Endothelial cell of umbilical vein (primary cell): Measurements from ENCODE around the gene MYRIP. TPM values are rescaled to one million over a fixed set of nuclear protein-coding genes. Genes with fewer than 3 reads are reported as not detected.

ENCODE experiments used
- BruUV-seq: library from RNA; stranded (reverse); fragments of 400-500 nt; replicated peaks from 2 replicates; lab custom pipeline; 2021; lab: Mats Ljungman, UMichigan
- CTCF ChIA-PET: fragments of 300-600, 350-600 bp; sonication (Branson Sonifier 250); formaldehyde crosslinking; loops from one replicate; lab custom pipeline; 2021; ENCODE audit warnings: antibody characterized with exemption, inconsistent platforms; lab: Charles Lee
- POLR2A ChIA-PET: fragments of 300-600, 350-600 bp; sonication (Branson Sonifier 250); formaldehyde crosslinking; loops from one replicate; lab custom pipeline; 2021; ENCODE audit warnings: antibody characterized with exemption, inconsistent platforms; lab: Charles Lee
- DNase-seq: peaks from one replicate; pipeline ENCODE4 v3.0.0-alpha.2; 2011; ENCODE audit warnings: low read depth, low spot score
- FAIRE-seq: peaks from 2 replicates; lab custom pipeline; 2011; peaks lifted over from hg19 to GRCh38; lab: Jason Lieb, UNC
- H2AFZ ChIP-seq: 2 replicates; pipeline ENCODE4 v1.6.0; 2012; ENCODE audit warnings: low read depth, low read length, control low read depth, inconsistent platforms
- H3K27ac ChIP-seq: 2 replicates; pipeline ENCODE4 v1.5.1; 2011; ENCODE audit warnings: low read depth, mild to moderate bottlenecking, control low read depth, low read length, moderate library complexity; ENCODE audit not compliant: insufficient read depth
- H3K27me3 ChIP-seq, 2 experiments: 2 replicates each; pipeline versions ENCODE4 v1.6.0 to v1.6.1; 2011; ENCODE audit warnings: low read length in 2 of 2, mixed read lengths in 1 of 2; ENCODE audit not compliant: control insufficient read depth in 2 of 2, insufficient read depth in 2 of 2
- H3K36me3 ChIP-seq, 2 experiments: 2 replicates in 1 of 2; 3 replicates in 1 of 2; pipeline ENCODE4 v1.5.1; 2011; ENCODE audit warnings: low read length in 2 of 2, mild to moderate bottlenecking in 1 of 2, moderate library complexity in 1 of 2; ENCODE audit not compliant: control insufficient read depth in 2 of 2, insufficient read depth in 2 of 2; ENCODE audit errors: extremely low read depth in 1 of 2
- H3K4me1 ChIP-seq: 3 replicates; pipeline ENCODE4 v1.5.1; 2011; ENCODE audit warnings: mild to moderate bottlenecking, low read length; ENCODE audit not compliant: control insufficient read depth, insufficient read depth; ENCODE audit errors: extremely low read depth
- H3K4me2 ChIP-seq: 2 replicates; pipeline ENCODE4 v1.6.1; 2011; ENCODE audit warnings: low read length, control low read depth, mixed read lengths; ENCODE audit not compliant: insufficient read depth
- H3K4me3 ChIP-seq, 3 experiments: fragments of 200-600 bp in 1 of 3; sonication (generic), shearing (Covaris generic) in 1 of 3; replicated peaks in 1 of 3; 2 replicates each; pipeline ENCODE4 v1.5.1; 2011 to 2016; ENCODE audit warnings: control low read depth in 3 of 3, low read length in 3 of 3, mild to moderate bottlenecking in 2 of 3, inconsistent platforms in 1 of 3, low read depth in 1 of 3, moderate library complexity in 1 of 3; ENCODE audit not compliant: insufficient read depth in 1 of 3
- H3K79me2 ChIP-seq: 2 replicates; pipeline ENCODE4 v1.6.0; 2012; ENCODE audit warnings: low read length, inconsistent platforms; ENCODE audit not compliant: control insufficient read depth, insufficient read depth
- H3K9ac ChIP-seq: replicated peaks from 2 replicates; pipeline ENCODE3; 2011; ENCODE audit warnings: low read length, control low read depth; ENCODE audit not compliant: insufficient read depth; ENCODE audit errors: extremely low read depth
- H3K9me1 ChIP-seq: replicated peaks from 3 replicates; pipeline ENCODE4 v1.6.0; 2011; ENCODE audit warnings: mild to moderate bottlenecking, low read length; ENCODE audit not compliant: control insufficient read depth, insufficient read depth; ENCODE audit errors: extremely low read depth
- H3K9me3 ChIP-seq: replicated peaks from 2 replicates; pipeline ENCODE4 v1.5.1; 2012; ENCODE audit warnings: low read length, inconsistent platforms; ENCODE audit not compliant: control insufficient read depth, insufficient read depth
- H4K20me1 ChIP-seq: replicated peaks from 2 replicates; pipeline ENCODE3; 2011; ENCODE audit warnings: mild to moderate bottlenecking, low read length; ENCODE audit not compliant: control insufficient read depth, insufficient read depth; ENCODE audit errors: extremely low read depth
- EZH2 ChIP-seq: IDR thresholded peaks from 2 replicates; pipeline ENCODE4 v1.6.1; 2012; ENCODE audit warnings: borderline replicate concordance, low read depth, mild to moderate bottlenecking, moderate library complexity, low read length, inconsistent platforms; ENCODE audit not compliant: severe bottlenecking
- FOS ChIP-seq: IDR thresholded peaks from 2 replicates; pipeline ENCODE4 v1.6.1; 2011; ENCODE audit warnings: mild to moderate bottlenecking, low read length, moderate library complexity, borderline replicate concordance; ENCODE audit not compliant: insufficient read depth
- GATA2 ChIP-seq: IDR thresholded peaks from 2 replicates; pipeline ENCODE4 v1.7.0; 2011; ENCODE audit warnings: low read depth, mild to moderate bottlenecking, moderate library complexity, mixed read lengths, low read length; ENCODE audit not compliant: insufficient read length, insufficient read depth
- JUN ChIP-seq: IDR thresholded peaks from 2 replicates; pipeline ENCODE4 v1.6.1; 2011; ENCODE audit warnings: borderline replicate concordance, low read depth; ENCODE audit not compliant: insufficient read length, insufficient read depth
- POLR2A ChIP-seq: IDR thresholded peaks from 2 replicates; pipeline ENCODE4 v1.6.1; 2012; ENCODE audit warnings: low read depth, mild to moderate bottlenecking, control low read depth, low read length
- POLR2AphosphoS5 ChIP-seq: IDR thresholded peaks from 2 replicates; pipeline ENCODE4 v1.6.1; 2012; ENCODE audit warnings: low read depth, mild to moderate bottlenecking, control low read depth, low read length, moderate library complexity; ENCODE audit not compliant: insufficient read depth
- dilution Hi-C: fragments of 300-500 bp; cut with MboI; formaldehyde crosslinking; loops from one replicate; pipeline ENCODE4 v1.15.0; 2019; ENCODE audit warnings: low sequenced_read_pairs; ENCODE audit not compliant: extremely low pct_ligation_motif_present
- intact Hi-C: fragments of 100-400 bp; cut with micrococcal nuclease; formaldehyde crosslinking; loops from one replicate; pipeline ENCODE4 v1.10.0; 2022
- polyA plus RNA-seq, 4 experiments: library from polyadenylated mRNA; depleted of rRNA in 3 of 4; stranded (reverse) in 3 of 4; unstranded in 1 of 4; fragments of >200 nt; gene quantifications; 2 replicates each; pipeline versions ENCODE4 v1.2.1 to v1.2.3, GENCODE V29; 2011 to 2012; ENCODE audit warnings: missing spikeins in 1 of 4
- total RNA-seq: library from RNA; stranded (reverse); gene quantifications from 2 replicates; pipeline ENCODE4 v1.2.3, GENCODE V29; 2021
- TF ChIP-seq, protein P1 (sequence below): IDR thresholded peaks from 2 replicates; pipeline ENCODE4 v1.6.1; 2011; ENCODE audit not compliant: insufficient read depth, insufficient read length
- TF ChIP-seq, protein P2 (sequence below), 2 donors: IDR thresholded peaks; 1 replicate in 1 of 2; 2 replicates in 1 of 2; pipeline ENCODE4 v1.5.1; 2011; ENCODE audit warnings: low read length in 2 of 2, mild to moderate bottlenecking in 2 of 2, moderate library complexity in 2 of 2, control low read depth in 1 of 2, inconsistent platforms in 1 of 2, low read depth in 1 of 2; ENCODE audit not compliant: insufficient read depth in 1 of 2; ENCODE audit errors: extremely low read depth in 1 of 2

MYRIP gene
- total and polyA plus RNA-seq, 2 donors (not counting 3 experiments of a cell fraction or from before 2014, with no cell fraction given): 6.7 to 11.9 TPM

DNA sequence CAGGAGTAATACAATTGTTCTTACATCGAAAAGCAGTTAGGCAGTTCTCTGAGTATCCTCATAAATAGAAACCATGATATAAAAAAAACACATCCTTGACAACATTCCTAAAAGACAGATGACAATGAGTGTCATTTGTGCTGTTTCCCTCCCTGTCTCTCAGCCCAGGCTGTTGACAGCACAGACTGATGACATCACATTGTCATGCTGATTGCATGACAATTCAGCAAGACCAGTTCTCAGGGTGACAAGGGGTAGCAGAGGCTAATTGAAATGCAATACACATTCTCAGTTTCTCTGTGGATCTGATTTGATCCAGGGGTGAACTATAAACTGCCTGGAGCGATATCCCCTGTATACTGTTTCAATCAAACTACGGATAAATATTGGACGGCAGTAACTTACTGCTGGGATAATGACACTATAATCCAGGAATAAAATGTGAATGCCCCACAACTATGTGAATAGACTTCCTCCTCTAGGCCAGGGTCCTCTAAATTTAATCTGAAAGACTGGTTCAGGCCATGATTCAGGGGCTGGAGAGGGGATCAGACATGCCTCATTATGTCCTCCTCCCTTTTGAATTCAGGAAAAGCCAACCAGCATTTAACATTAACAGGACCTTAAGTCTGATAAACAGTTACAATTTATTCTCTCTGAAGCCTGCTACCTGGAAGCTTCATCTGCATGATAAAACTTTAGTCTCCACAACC, 483.4 kb downstream of the MYRIP start:
- H3K4me2 ChIP-seq: no peak overlapping the region
- DNase-seq (no peak), FAIRE-seq (no peak)
- no TSS peak for BruUV-seq
- TF ChIP-seq FOS (no peak), POLR2A (no peak), GATA2 (no peak), POLR2AphosphoS5 (no peak), JUN (no peak), EZH2 (no peak)
- TF ChIP-seq, protein P1, sequence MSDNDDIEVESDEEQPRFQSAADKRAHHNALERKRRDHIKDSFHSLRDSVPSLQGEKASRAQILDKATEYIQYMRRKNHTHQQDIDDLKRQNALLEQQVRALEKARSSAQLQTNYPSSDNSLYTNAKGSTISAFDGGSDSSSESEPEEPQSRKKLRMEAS: no peak
- TF ChIP-seq, protein P2, sequence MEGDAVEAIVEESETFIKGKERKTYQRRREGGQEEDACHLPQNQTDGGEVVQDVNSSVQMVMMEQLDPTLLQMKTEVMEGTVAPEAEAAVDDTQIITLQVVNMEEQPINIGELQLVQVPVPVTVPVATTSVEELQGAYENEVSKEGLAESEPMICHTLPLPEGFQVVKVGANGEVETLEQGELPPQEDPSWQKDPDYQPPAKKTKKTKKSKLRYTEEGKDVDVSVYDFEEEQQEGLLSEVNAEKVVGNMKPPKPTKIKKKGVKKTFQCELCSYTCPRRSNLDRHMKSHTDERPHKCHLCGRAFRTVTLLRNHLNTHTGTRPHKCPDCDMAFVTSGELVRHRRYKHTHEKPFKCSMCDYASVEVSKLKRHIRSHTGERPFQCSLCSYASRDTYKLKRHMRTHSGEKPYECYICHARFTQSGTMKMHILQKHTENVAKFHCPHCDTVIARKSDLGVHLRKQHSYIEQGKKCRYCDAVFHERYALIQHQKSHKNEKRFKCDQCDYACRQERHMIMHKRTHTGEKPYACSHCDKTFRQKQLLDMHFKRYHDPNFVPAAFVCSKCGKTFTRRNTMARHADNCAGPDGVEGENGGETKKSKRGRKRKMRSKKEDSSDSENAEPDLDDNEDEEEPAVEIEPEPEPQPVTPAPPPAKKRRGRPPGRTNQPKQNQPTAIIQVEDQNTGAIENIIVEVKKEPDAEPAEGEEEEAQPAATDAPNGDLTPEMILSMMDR (IDR thresholded peaks at IDR 0.05; ENCODE audit: extremely low read depth in 1 of 2, insufficient read depth in 1 of 2, low read depth in 1 of 2, low read length in 2 of 2): no peak
- H4K20me1 ChIP-seq: no peaks in the 10 kb centered on the region
- H3K9me3 ChIP-seq: no peaks in the 10 kb centered on the region
- no peaks in the 10 kb centered on the region for H3K9me1 ChIP-seq
- no peak overlapping the region for H3K9ac ChIP-seq
- no peaks in the 10 kb centered on the region for H3K79me2 ChIP-seq
- ChIA-PET CTCF (interaction anchor here (1.1 kb wide), 1 partner anchor 12 kb away, joined by 3 read pairs; no protein-coding TSS in a partner anchor), POLR2A (no interaction called here)
- H3K36me3 ChIP-seq: no peaks in the 10 kb centered on the region
- no peaks in the 10 kb centered on the region for H3K27me3 ChIP-seq
- no peaks in the 10 kb centered on the region for H3K4me1 ChIP-seq
- dilution Hi-C loops (no loop called here), intact Hi-C loops (no loop called here)
- no peak overlapping the region for H3K27ac ChIP-seq
- H2AFZ ChIP-seq: no peak overlapping the region
- H3K4me3 ChIP-seq: no peak overlapping the region
